K562 (cell line): Measurements from ENCODE around the gene ODF2. TPM values are rescaled to one million over a fixed set of nuclear protein-coding genes. Genes with fewer than 3 reads are reported as not detected.

ENCODE experiments used
- ATAC-seq: fragments of 200-7000 bp; cut with Tn5 transposase; 3 replicates; pipeline ENCODE4 v1.9.1; 2020; ENCODE audit warnings: moderate library complexity
- BruUV-seq: library from RNA; stranded (reverse); fragments of 400-500 nt; replicated peaks from 2 replicates; lab custom pipeline; 2021; lab: Mats Ljungman, UMichigan
- CTCF ChIA-PET: fragments of 300-600 bp; formaldehyde crosslinking; extraction: SDS; loops from one replicate; lab custom pipeline; 2021; ENCODE audit warnings: low intra/inter-chr PET ratio; lab: Yijun Ruan, JAX
- POLR2A ChIA-PET: fragments of 300-600, 350-650 bp; sonication (Branson Sonifier 250); formaldehyde crosslinking; extraction: SDS; loops from one replicate; lab custom pipeline; 2021; ENCODE audit warnings: antibody characterized with exemption, inconsistent platforms; lab: Yijun Ruan, JAX
- DNase-seq, 4 experiments: peaks; one replicate each; pipeline versions ENCODE4 v3.0.0 to v3.0.0-alpha.2; 2011 to 2018; ENCODE audit warnings: low spot score in 3 of 4, mixed read lengths in 3 of 4; ENCODE audit errors: extremely low read depth in 1 of 4
- FAIRE-seq: peaks from 2 replicates; lab custom pipeline; 2011; peaks lifted over from hg19 to GRCh38; lab: Jason Lieb, UNC
- H2AFZ ChIP-seq: 2 replicates; pipeline ENCODE4 v1.6.0; 2011; ENCODE audit warnings: low read depth, low read length, control low read depth, inconsistent platforms
- H3K27ac ChIP-seq: fragments of 200-600 bp; 3 replicates; pipeline ENCODE4 v1.8.0; 2011; ENCODE audit warnings: low read depth, mild to moderate bottlenecking, control low read depth, inconsistent platforms, low read length, moderate library complexity, mixed read lengths; ENCODE audit errors: extremely low read depth
- H3K27me3 ChIP-seq, 2 experiments: fragments of 300-600 bp in 1 of 2; 2 replicates in 1 of 2; 3 replicates in 1 of 2; pipeline versions ENCODE4 v1.6.0 to v1.8.0; 2011; ENCODE audit warnings: inconsistent platforms in 2 of 2, low read length in 2 of 2, mild to moderate bottlenecking in 1 of 2, mixed read lengths in 1 of 2, moderate library complexity in 1 of 2; ENCODE audit not compliant: control insufficient read depth in 2 of 2, insufficient read depth in 2 of 2
- H3K36me3 ChIP-seq: fragments of 300-600 bp; 3 replicates; pipeline ENCODE4 v1.8.0; 2011; ENCODE audit warnings: mild to moderate bottlenecking, low read length, inconsistent platforms; ENCODE audit not compliant: control insufficient read depth, insufficient read depth
- H3K4me1 ChIP-seq, 2 experiments: fragments of 200-600 bp in 1 of 2; replicated peaks in 1 of 2; 2 replicates in 1 of 2; 3 replicates in 1 of 2; pipeline versions ENCODE4 v1.5.1 to v1.8.0; 2011; ENCODE audit warnings: inconsistent platforms in 2 of 2, low read length in 2 of 2, mild to moderate bottlenecking in 1 of 2, mixed read lengths in 1 of 2, moderate library complexity in 1 of 2; ENCODE audit not compliant: control insufficient read depth in 2 of 2, insufficient read depth in 2 of 2
- H3K4me2 ChIP-seq: 2 replicates; pipeline ENCODE4 v1.6.1; 2011; ENCODE audit warnings: low read length, control low read depth, inconsistent platforms, mixed read lengths; ENCODE audit not compliant: insufficient read depth
- H3K4me3 ChIP-seq: fragments of 200-600 bp; sonication (generic), shearing (Covaris generic); 2 replicates; pipeline ENCODE4 v1.5.1; 2016; ENCODE audit warnings: control low read depth, inconsistent platforms
- H3K79me2 ChIP-seq: fragments of 200-600 bp; 3 replicates; pipeline ENCODE4 v1.8.0; 2011; ENCODE audit warnings: low read length, inconsistent platforms; ENCODE audit not compliant: control insufficient read depth, insufficient read depth
- H3K9ac ChIP-seq, 2 experiments: 2 replicates each; pipeline versions ENCODE4 v1.6.0 to v1.6.1; 2011; ENCODE audit warnings: low read depth in 2 of 2, low read length in 2 of 2, control low read depth in 1 of 2, inconsistent platforms in 1 of 2, mild to moderate bottlenecking in 1 of 2, mixed read lengths in 1 of 2; ENCODE audit not compliant: insufficient read depth in 1 of 2
- H3K9me1 ChIP-seq: one replicate; pipeline ENCODE4 v1.6.0; 2011; ENCODE audit warnings: inconsistent platforms, mild to moderate bottlenecking, low read length, moderate library complexity; ENCODE audit not compliant: control insufficient read depth, insufficient read depth
- H3K9me3 ChIP-seq: replicated peaks from 2 replicates; pipeline ENCODE4 v1.5.1; 2011; ENCODE audit warnings: low read depth, low read length, inconsistent platforms; ENCODE audit not compliant: control insufficient read depth, insufficient read depth
- H4K20me1 ChIP-seq: replicated peaks from 2 replicates; pipeline ENCODE4 v1.6.1; 2011; ENCODE audit warnings: low read length, inconsistent platforms, mixed read lengths; ENCODE audit not compliant: control insufficient read depth, insufficient read depth
- ARID1B ChIP-seq: fragments of 450-650 bp; IDR thresholded peaks from 2 replicates; pipeline ENCODE4 v1.6.1; 2016; ENCODE audit warnings: antibody characterized with exemption, mild to moderate bottlenecking, inconsistent platforms
- CTBP1 ChIP-seq: fragments of 450-650 bp; IDR thresholded peaks from 2 replicates; pipeline ENCODE4 v1.6.1; 2016; ENCODE audit warnings: borderline replicate concordance
- SMAD4 ChIP-seq: fragments of 250-450 bp; sonication (Bioruptor Pico); conservative IDR thresholded peaks from 2 replicates; pipeline ENCODE4 v1.8.0; 2021; ENCODE audit warnings: inconsistent platforms, mild to moderate bottlenecking, moderate library complexity
- ZBTB17 ChIP-seq: fragments of 450-650 bp; formaldehyde crosslinking; IDR thresholded peaks from 2 replicates; pipeline ENCODE4 v1.4.0; 2020; ENCODE audit warnings: mild to moderate bottlenecking
- ZFP1 ChIP-seq: fragments of 450-650 bp; formaldehyde crosslinking; IDR thresholded peaks from 2 replicates; pipeline ENCODE4 v1.4.0; 2020; ENCODE audit warnings: mild to moderate bottlenecking, mixed read lengths
- ZNF232 ChIP-seq: sonication (generic); formaldehyde crosslinking; IDR thresholded peaks from 2 replicates; pipeline ENCODE4 v1.8.0; 2022; ENCODE audit warnings: mild to moderate bottlenecking, missing genetic modification reagents
- ZNF830 ChIP-seq: fragments of 250-450 bp; sonication (Bioruptor Pico); IDR thresholded peaks from 2 replicates; pipeline ENCODE4 v1.5.0; 2021; ENCODE audit warnings: mild to moderate bottlenecking
- WGBS: fragments of 100-300 bp; shearing (Covaris generic); methylation state at CpG from one replicate; pipeline ENCODE4 v1.1.6; 2016; ENCODE audit warnings: low coverage, mixed read lengths; ENCODE audit not compliant: insufficient coverage; ENCODE audit errors: missing lambda C conversion rate; 5-methylcytosine and 5-hydroxymethylcytosine counted together
- in situ Hi-C: fragments of 300-500 bp; cut with MboI; formaldehyde crosslinking; loops from 4 replicates; pipeline ENCODE4 v1.15.0; 2018; ENCODE audit warnings: inconsistent platforms, mixed read lengths
- intact Hi-C: fragments of 100-400 bp; cut with micrococcal nuclease; formaldehyde crosslinking; loops from 2 replicates; pipeline ENCODE4 v1.14.2; 2022
- polyA plus RNA-seq, 8 experiments: library from polyadenylated mRNA; depleted of rRNA in 4 of 8; stranded (reverse) in 5 of 8; unstranded in 3 of 8; fragments of >200 nt; fragmentation: Nextera tagmentation in 2 of 8; fragmentation: Illumina TruSeq in 1 of 8; extraction: Ambion mirVana in 2 of 8; extraction: Trizol in 1 of 8; gene quantifications; 2 replicates each; pipeline versions ENCODE4 v1.2.1 to v1.2.3, GENCODE V29; 2011 to 2014; ENCODE audit warnings: inconsistent platforms in 1 of 8, missing spikeins in 1 of 8
- total RNA-seq, 7 experiments: library from RNA; depleted of rRNA in 6 of 7; stranded (reverse); fragments of >200 nt in 6 of 7; fragmentation: Illumina TruSeq in 2 of 7; extraction: Trizol in 2 of 7; gene quantifications; 2 replicates each; pipeline versions ENCODE4 v1.2.1 to v1.2.3, GENCODE V29; 2011 to 2021; ENCODE audit warnings: low replicate concordance in 1 of 7
- TF ChIP-seq, protein P1 (sequence below): sonication (generic); formaldehyde crosslinking; IDR thresholded peaks from 2 replicates; pipeline ENCODE4 v1.8.0; 2023; ENCODE audit warnings: mild to moderate bottlenecking, missing genetic modification reagents
- TF ChIP-seq, protein P2 (sequence below): fragments of 200-800 bp; sonication (Bioruptor generic); IDR thresholded peaks from 2 replicates; pipeline ENCODE4 v1.6.1; 2016; ENCODE audit warnings: missing genetic modification characterization, missing compliant biosample characterization
- TF ChIP-seq, protein P3 (sequence below): sonication (generic); formaldehyde crosslinking; IDR thresholded peaks from 2 replicates; pipeline ENCODE4 v1.8.1; 2022; ENCODE audit warnings: missing genetic modification reagents

Gene ODF2
- total and polyA plus RNA-seq, 9 of the 15 experiments (the other 6 are each of a cell fraction or from before 2014, with no cell fraction given): 16.5 to 83.2 (median 69.7) TPM

GRCh38 chr9:128428644-128429512, 26.9 kb upstream of the ODF2 start:
- no peaks in the 10 kb centered on the region for H3K9me1 ChIP-seq
- in situ Hi-C loops (loop anchor here (10.0 kb wide), 1 partner anchor 286 kb away; no protein-coding TSS in a partner anchor), intact Hi-C loops (no loop called here)
- CTCF ChIA-PET: no interaction called here
- WGBS: 17% methylated on average over 22 of the region's 22 CpGs
- peak; percentile 94 for ATAC-seq
- peak overlapping the region; percentile 78 to 79 for H3K9ac ChIP-seq
- H3K4me3 ChIP-seq: peak overlapping the region; percentile 25
- H3K27me3 ChIP-seq: no peaks in the 10 kb centered on the region
- TSS peak; percentile 92 for BruUV-seq
- peak; percentile 88 to 94 (median 88) for DNase-seq
- H4K20me1 ChIP-seq: no peaks in the 10 kb centered on the region
- peak overlapping the region; percentile 67 for H3K4me2 ChIP-seq
- peak; percentile 98 for FAIRE-seq
- peak overlapping the region; percentile 85 for H2AFZ ChIP-seq
- POLR2A ChIA-PET: interaction anchor here (0.6 to 1.2 kb wide), 9 partner anchors 9 to 652 kb away, joined by 3 read pairs; partner anchors contain the start of gene CERCAM
- peaks cover 14 to 26% of the 10 kb centered on the region in 2 experiments; a peak in 4 of 5 replicates for H3K4me1 ChIP-seq
- peaks cover 12% of the 10 kb centered on the region; the same call in 2 of the 3 replicates for H3K79me2 ChIP-seq
- H3K9me3 ChIP-seq: no peaks in the 10 kb centered on the region
- peak overlapping the region; percentile 81 for H3K27ac ChIP-seq
- H3K36me3 ChIP-seq: peaks cover 17% of the 10 kb centered on the region; the same call in 2 of the 3 replicates
- TF ChIP-seq SMAD4 (CRISPR knock-in tag): peak; percentile 72
- TF ChIP-seq, protein P1, sequence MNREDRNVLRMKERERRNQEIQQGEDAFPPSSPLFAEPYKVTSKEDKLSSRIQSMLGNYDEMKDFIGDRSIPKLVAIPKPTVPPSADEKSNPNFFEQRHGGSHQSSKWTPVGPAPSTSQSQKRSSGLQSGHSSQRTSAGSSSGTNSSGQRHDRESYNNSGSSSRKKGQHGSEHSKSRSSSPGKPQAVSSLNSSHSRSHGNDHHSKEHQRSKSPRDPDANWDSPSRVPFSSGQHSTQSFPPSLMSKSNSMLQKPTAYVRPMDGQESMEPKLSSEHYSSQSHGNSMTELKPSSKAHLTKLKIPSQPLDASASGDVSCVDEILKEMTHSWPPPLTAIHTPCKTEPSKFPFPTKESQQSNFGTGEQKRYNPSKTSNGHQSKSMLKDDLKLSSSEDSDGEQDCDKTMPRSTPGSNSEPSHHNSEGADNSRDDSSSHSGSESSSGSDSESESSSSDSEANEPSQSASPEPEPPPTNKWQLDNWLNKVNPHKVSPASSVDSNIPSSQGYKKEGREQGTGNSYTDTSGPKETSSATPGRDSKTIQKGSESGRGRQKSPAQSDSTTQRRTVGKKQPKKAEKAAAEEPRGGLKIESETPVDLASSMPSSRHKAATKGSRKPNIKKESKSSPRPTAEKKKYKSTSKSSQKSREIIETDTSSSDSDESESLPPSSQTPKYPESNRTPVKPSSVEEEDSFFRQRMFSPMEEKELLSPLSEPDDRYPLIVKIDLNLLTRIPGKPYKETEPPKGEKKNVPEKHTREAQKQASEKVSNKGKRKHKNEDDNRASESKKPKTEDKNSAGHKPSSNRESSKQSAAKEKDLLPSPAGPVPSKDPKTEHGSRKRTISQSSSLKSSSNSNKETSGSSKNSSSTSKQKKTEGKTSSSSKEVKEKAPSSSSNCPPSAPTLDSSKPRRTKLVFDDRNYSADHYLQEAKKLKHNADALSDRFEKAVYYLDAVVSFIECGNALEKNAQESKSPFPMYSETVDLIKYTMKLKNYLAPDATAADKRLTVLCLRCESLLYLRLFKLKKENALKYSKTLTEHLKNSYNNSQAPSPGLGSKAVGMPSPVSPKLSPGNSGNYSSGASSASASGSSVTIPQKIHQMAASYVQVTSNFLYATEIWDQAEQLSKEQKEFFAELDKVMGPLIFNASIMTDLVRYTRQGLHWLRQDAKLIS (CRISPR knock-in tag): 0 out of 2 replicates have a peak, but pooled peaks have one; percentile 55
- TF ChIP-seq ZNF232: 0 out of 2 replicates have a peak, but pooled peaks have one; percentile 38
- TF ChIP-seq, protein P2, sequence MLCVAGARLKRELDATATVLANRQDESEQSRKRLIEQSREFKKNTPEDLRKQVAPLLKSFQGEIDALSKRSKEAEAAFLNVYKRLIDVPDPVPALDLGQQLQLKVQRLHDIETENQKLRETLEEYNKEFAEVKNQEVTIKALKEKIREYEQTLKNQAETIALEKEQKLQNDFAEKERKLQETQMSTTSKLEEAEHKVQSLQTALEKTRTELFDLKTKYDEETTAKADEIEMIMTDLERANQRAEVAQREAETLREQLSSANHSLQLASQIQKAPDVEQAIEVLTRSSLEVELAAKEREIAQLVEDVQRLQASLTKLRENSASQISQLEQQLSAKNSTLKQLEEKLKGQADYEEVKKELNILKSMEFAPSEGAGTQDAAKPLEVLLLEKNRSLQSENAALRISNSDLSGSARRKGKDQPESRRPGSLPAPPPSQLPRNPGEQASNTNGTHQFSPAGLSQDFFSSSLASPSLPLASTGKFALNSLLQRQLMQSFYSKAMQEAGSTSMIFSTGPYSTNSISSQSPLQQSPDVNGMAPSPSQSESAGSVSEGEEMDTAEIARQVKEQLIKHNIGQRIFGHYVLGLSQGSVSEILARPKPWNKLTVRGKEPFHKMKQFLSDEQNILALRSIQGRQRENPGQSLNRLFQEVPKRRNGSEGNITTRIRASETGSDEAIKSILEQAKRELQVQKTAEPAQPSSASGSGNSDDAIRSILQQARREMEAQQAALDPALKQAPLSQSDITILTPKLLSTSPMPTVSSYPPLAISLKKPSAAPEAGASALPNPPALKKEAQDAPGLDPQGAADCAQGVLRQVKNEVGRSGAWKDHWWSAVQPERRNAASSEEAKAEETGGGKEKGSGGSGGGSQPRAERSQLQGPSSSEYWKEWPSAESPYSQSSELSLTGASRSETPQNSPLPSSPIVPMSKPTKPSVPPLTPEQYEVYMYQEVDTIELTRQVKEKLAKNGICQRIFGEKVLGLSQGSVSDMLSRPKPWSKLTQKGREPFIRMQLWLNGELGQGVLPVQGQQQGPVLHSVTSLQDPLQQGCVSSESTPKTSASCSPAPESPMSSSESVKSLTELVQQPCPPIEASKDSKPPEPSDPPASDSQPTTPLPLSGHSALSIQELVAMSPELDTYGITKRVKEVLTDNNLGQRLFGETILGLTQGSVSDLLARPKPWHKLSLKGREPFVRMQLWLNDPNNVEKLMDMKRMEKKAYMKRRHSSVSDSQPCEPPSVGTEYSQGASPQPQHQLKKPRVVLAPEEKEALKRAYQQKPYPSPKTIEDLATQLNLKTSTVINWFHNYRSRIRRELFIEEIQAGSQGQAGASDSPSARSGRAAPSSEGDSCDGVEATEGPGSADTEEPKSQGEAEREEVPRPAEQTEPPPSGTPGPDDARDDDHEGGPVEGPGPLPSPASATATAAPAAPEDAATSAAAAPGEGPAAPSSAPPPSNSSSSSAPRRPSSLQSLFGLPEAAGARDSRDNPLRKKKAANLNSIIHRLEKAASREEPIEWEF: peak; percentile 90
- TF ChIP-seq CTBP1: peak; percentile 22; the same call in 1 of the 2 replicates
- peak; percentile 45; the same call in 1 of the 2 replicates for TF ChIP-seq ZBTB17 (CRISPR knock-in tag)
- no peak for TF ChIP-seq ZNF830 (CRISPR knock-in tag)
- TF ChIP-seq, protein P3, sequence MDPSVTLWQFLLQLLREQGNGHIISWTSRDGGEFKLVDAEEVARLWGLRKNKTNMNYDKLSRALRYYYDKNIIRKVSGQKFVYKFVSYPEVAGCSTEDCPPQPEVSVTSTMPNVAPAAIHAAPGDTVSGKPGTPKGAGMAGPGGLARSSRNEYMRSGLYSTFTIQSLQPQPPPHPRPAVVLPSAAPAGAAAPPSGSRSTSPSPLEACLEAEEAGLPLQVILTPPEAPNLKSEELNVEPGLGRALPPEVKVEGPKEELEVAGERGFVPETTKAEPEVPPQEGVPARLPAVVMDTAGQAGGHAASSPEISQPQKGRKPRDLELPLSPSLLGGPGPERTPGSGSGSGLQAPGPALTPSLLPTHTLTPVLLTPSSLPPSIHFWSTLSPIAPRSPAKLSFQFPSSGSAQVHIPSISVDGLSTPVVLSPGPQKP: no peak
- peak; percentile 40; the same call in 1 of the 2 replicates for TF ChIP-seq ARID1B
- no peak for TF ChIP-seq ZFP1 (CRISPR knock-in tag)
